Neural progenitor cell (in vitro differentiated cells): ENCODE measurements around the gene DHX15. TPM values are rescaled to one million over a fixed set of nuclear protein-coding genes. Genes with fewer than 3 reads are reported as not detected.

ENCODE experiments used
- DNase-seq: peaks from one replicate; pipeline ENCODE4 v3.0.0-alpha.2; 2016; ENCODE audit warnings: low spot score
- H2AFZ ChIP-seq: fragments of 200-600 bp; sonication (generic); replicated peaks from 2 replicates; pipeline ENCODE4 v1.6.1; 2016; ENCODE audit warnings: antibody characterized with exemption
- H3F3A ChIP-seq: fragments of 200-600 bp; sonication (generic); 2 replicates; pipeline ENCODE4 v1.6.1; 2016; ENCODE audit warnings: antibody characterized with exemption, low read depth
- H3K27ac ChIP-seq: fragments of 200-600 bp; sonication (generic); 2 replicates; pipeline ENCODE4 v1.5.1; 2016; ENCODE audit warnings: mild to moderate bottlenecking
- H3K27me3 ChIP-seq: fragments of 200-600 bp; sonication (generic); 2 replicates; pipeline ENCODE4 v1.6.1; 2016; ENCODE audit warnings: mild to moderate bottlenecking, moderate library complexity
- H3K36me3 ChIP-seq: fragments of 200-600 bp; sonication (generic); 2 replicates; pipeline ENCODE4 v1.5.1; 2016
- H3K4me1 ChIP-seq: fragments of 200-600 bp; sonication (generic); 2 replicates; pipeline ENCODE4 v1.6.1; 2016; ENCODE audit warnings: mixed run types
- H3K4me2 ChIP-seq: fragments of 200-600 bp; sonication (generic); 2 replicates; pipeline ENCODE4 v1.6.1; 2016
- H3K4me3 ChIP-seq: fragments of 200-600 bp; sonication (generic); 2 replicates; pipeline ENCODE4 v1.5.1; 2016
- H3K79me2 ChIP-seq: fragments of 200-600 bp; sonication (generic); 2 replicates; pipeline ENCODE4 v1.6.1; 2016; ENCODE audit warnings: low read depth
- H3K9ac ChIP-seq: fragments of 200-600 bp; sonication (generic); 2 replicates; pipeline ENCODE4 v1.6.1; 2016
- H3K9me3 ChIP-seq: fragments of 200-600 bp; sonication (generic); 2 replicates; pipeline ENCODE4 v1.5.1; 2016; ENCODE audit warnings: low read depth
- H4K20me1 ChIP-seq: fragments of 200-600 bp; sonication (generic); 2 replicates; pipeline ENCODE4 v1.6.1; 2016; ENCODE audit warnings: low read depth
- H3K27ac Mint-ChIP-seq: 3 replicates; pipeline ENCODE4 v1.8.0; 2021; ENCODE audit warnings: mixed read lengths
- H3K27me3 Mint-ChIP-seq: 2 replicates; pipeline ENCODE4 v1.8.0; 2022; ENCODE audit warnings: low read depth, mild to moderate bottlenecking, inconsistent platforms, moderate library complexity, mixed read lengths; ENCODE audit not compliant: insufficient read depth
- H3K36me3 Mint-ChIP-seq: 3 replicates; pipeline ENCODE4 v1.8.0; 2021; ENCODE audit warnings: mixed read lengths
- H3K4me1 Mint-ChIP-seq: 3 replicates; pipeline ENCODE4 v1.8.0; 2021; ENCODE audit warnings: mixed read lengths
- H3K4me3 Mint-ChIP-seq: 3 replicates; pipeline ENCODE4 v1.8.0; 2021; ENCODE audit warnings: mild to moderate bottlenecking, moderate library complexity, mixed read lengths
- H3K9me3 Mint-ChIP-seq: 3 replicates; pipeline ENCODE4 v1.8.0; 2020; ENCODE audit warnings: mixed read lengths
- CTCF ChIP-seq: fragments of 200-600 bp; sonication (generic); IDR thresholded peaks from 2 replicates; pipeline ENCODE4 v1.5.1; 2017; ENCODE audit warnings: antibody characterized with exemption, mild to moderate bottlenecking
- EZH2 ChIP-seq: fragments of 200-600 bp; sonication (generic); IDR thresholded peaks from 2 replicates; pipeline ENCODE4 v1.6.1; 2017; ENCODE audit warnings: antibody characterized with exemption, mild to moderate bottlenecking, moderate library complexity
- EZH2phosphoT487 ChIP-seq: fragments of 200-600 bp; sonication (generic); IDR thresholded peaks from 2 replicates; pipeline ENCODE4 v1.6.1; 2017; ENCODE audit warnings: antibody characterized with exemption
- total RNA-seq: library from RNA; depleted of rRNA; stranded (reverse); fragments of >200 nt; gene quantifications from 2 replicates; pipeline ENCODE4 v1.2.3, GENCODE V29; 2015; ENCODE audit warnings: low replicate concordance

DHX15 gene
- total RNA-seq, 1 donor from 2014 or later: 410 TPM

GRCh38 chr4:24527371-24527770 lies 57.0 kb downstream of the DHX15 start:
- Mint-ChIP-seq H3K4me1 (no peaks in the 10 kb centered on the region), H3K9me3 (no peaks in the 10 kb centered on the region), H3K27me3 (no peaks in the 10 kb centered on the region), H3K36me3 (peaks cover 52% of the 10 kb centered on the region), H3K4me3 (no peak overlapping the region), H3K27ac (no peak overlapping the region)
- no peak for DNase-seq
- no peak overlapping the region for H3K4me2 ChIP-seq
- H3K79me2 ChIP-seq: peaks cover 83% of the 10 kb centered on the region
- no peak overlapping the region for H2AFZ ChIP-seq
- H4K20me1 ChIP-seq: peaks cover 28% of the 10 kb centered on the region
- no peaks in the 10 kb centered on the region for H3K27me3 ChIP-seq
- no peaks in the 10 kb centered on the region for H3K9me3 ChIP-seq
- no peak overlapping the region for H3K27ac ChIP-seq
- H3K4me1 ChIP-seq: no peaks in the 10 kb centered on the region
- no peaks in the 10 kb centered on the region for H3F3A ChIP-seq
- H3K4me3 ChIP-seq: no peak overlapping the region
- no peak for TF ChIP-seq EZH2phosphoT487
- TF ChIP-seq CTCF: no peak
- no peak for TF ChIP-seq EZH2
- peaks cover 34% of the 10 kb centered on the region for H3K36me3 ChIP-seq
- no peak overlapping the region for H3K9ac ChIP-seq

DNA sequence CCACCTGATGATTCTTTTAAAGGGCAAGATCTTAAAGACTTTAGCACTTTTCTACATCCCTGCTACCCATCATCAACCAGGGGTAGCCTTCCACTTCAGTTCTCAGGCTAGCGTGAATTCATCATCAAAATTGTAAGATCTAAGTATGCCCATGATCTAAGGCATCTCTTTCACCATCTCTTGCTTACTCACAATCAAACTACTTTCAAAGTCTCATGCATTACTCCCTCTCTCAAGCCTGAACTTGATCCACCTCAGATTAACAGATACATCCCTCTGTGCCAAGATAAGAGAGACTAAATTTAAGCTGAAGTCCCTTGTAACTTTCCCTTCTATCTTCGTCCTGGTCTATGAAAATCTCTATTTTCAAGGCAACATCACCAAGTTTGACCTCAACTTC lies 62.8 kb downstream of the DHX15 start:
- Mint-ChIP-seq H3K9me3 (no peaks in the 10 kb centered on the region), H3K4me3 (no peak overlapping the region), H3K36me3 (peaks cover 44% of the 10 kb centered on the region), H3K27ac (no peak overlapping the region), H3K4me1 (no peaks in the 10 kb centered on the region), H3K27me3 (no peaks in the 10 kb centered on the region)
- Histone ChIP-seq H2AFZ (no peak overlapping the region), H3K36me3 (peaks cover 13% of the 10 kb centered on the region), H3K27me3 (no peaks in the 10 kb centered on the region), H3K9ac (no peak overlapping the region), H3K4me3 (no peak overlapping the region), H3K79me2 (peaks cover 72% of the 10 kb centered on the region), H3K27ac (no peak overlapping the region), H3K4me2 (no peak overlapping the region), H4K20me1 (peaks cover 31% of the 10 kb centered on the region), H3F3A (peaks cover 12% of the 10 kb centered on the region), H3K9me3 (no peaks in the 10 kb centered on the region), H3K4me1 (no peaks in the 10 kb centered on the region)
- TF ChIP-seq CTCF (no peak), EZH2 (no peak), EZH2phosphoT487 (no peak)
- DNase-seq: no peak

- TF ChIP-seq CTCF: no peak
- no peak for TF ChIP-seq EZH2phosphoT487
- no peak for TF ChIP-seq EZH2
- no peaks in the 10 kb centered on the region for H3K27me3 ChIP-seq
- H3K27ac ChIP-seq: no peak overlapping the region
- peaks cover 54% of the 10 kb centered on the region for H3K79me2 ChIP-seq
- H3K4me1 ChIP-seq: no peaks in the 10 kb centered on the region
- H2AFZ ChIP-seq: no peak overlapping the region
- peaks cover 43% of the 10 kb centered on the region for H3K36me3 Mint-ChIP-seq
- H3K4me3 ChIP-seq: no peak overlapping the region
- H3K27ac Mint-ChIP-seq: no peak overlapping the region
- no peak overlapping the region for H3K4me2 ChIP-seq
- no peaks in the 10 kb centered on the region for H3K9me3 Mint-ChIP-seq
- H3F3A ChIP-seq: peaks cover 21% of the 10 kb centered on the region
- no peak overlapping the region for H3K4me3 Mint-ChIP-seq
- peaks cover 12% of the 10 kb centered on the region for H4K20me1 ChIP-seq
- H3K9ac ChIP-seq: no peak overlapping the region
- no peak for DNase-seq
- no peaks in the 10 kb centered on the region for H3K4me1 Mint-ChIP-seq
- peaks cover 6% of the 10 kb centered on the region for H3K36me3 ChIP-seq
- H3K27me3 Mint-ChIP-seq: no peaks in the 10 kb centered on the region
- H3K9me3 ChIP-seq: no peaks in the 10 kb centered on the region
Measured at GRCh38 chr4:24519649-24520048, 64.7 kb downstream of the DHX15 start.
